Liver (tissue), 9 donors: ENCODE results near the gene VWC2. TPM values are rescaled to one million over a fixed set of nuclear protein-coding genes. Genes with fewer than 3 reads are reported as not detected.

Experiments
- DNase-seq: peaks from one replicate; pipeline ENCODE4 v3.0.0-alpha.2; 2017; ENCODE audit warnings: low spot score
- H3K27ac ChIP-seq, 2 donors: one replicate each; pipeline ENCODE4 v1.7.0; 2013; ENCODE audit warnings: inconsistent platforms in 2 of 2, low read length in 2 of 2, control low read depth in 1 of 2, low read depth in 1 of 2, mild to moderate bottlenecking in 1 of 2
- H3K27me3 ChIP-seq, 4 donors: one replicate each; pipeline versions ENCODE4 v1.6.1 to v1.7.0; 2013; ENCODE audit warnings: low read length in 3 of 4, inconsistent platforms in 1 of 4, mild to moderate bottlenecking in 1 of 4, moderate library complexity in 1 of 4; ENCODE audit not compliant: control insufficient read depth in 4 of 4, insufficient read depth in 4 of 4
- H3K36me3 ChIP-seq, 4 donors: one replicate each; pipeline versions ENCODE4 v1.6.1 to v1.7.0; 2013; ENCODE audit warnings: low read length in 3 of 4, mild to moderate bottlenecking in 3 of 4, low read depth in 1 of 4, moderate library complexity in 1 of 4; ENCODE audit not compliant: control insufficient read depth in 4 of 4, insufficient read depth in 3 of 4
- H3K4me1 ChIP-seq, 4 donors: one replicate each; pipeline versions ENCODE4 v1.6.1 to v1.7.0; 2013; ENCODE audit warnings: low read length in 3 of 4, mild to moderate bottlenecking in 3 of 4, moderate library complexity in 1 of 4; ENCODE audit not compliant: control insufficient read depth in 4 of 4, insufficient read depth in 4 of 4
- H3K4me3 ChIP-seq, 3 donors: one replicate each; pipeline versions ENCODE4 v1.6.1 to v1.7.0; 2013; ENCODE audit warnings: low read length in 3 of 3, control low read depth in 1 of 3, low read depth in 1 of 3, mild to moderate bottlenecking in 1 of 3
- H3K9ac ChIP-seq, 2 donors: one replicate each; pipeline ENCODE4 v1.7.0; 2013; ENCODE audit warnings: low read length in 2 of 2, mild to moderate bottlenecking in 2 of 2, moderate library complexity in 2 of 2, control low read depth in 1 of 2, low read depth in 1 of 2
- H3K9me3 ChIP-seq, 4 donors: one replicate each; pipeline versions ENCODE4 v1.6.1 to v1.7.0; 2013; ENCODE audit warnings: low read length in 3 of 4; ENCODE audit not compliant: control insufficient read depth in 4 of 4
- EGR1 ChIP-seq, 2 donors: IDR thresholded peaks; 2 replicates each; pipeline ENCODE4 v1.6.1; 2016 to 2018; ENCODE audit warnings: antibody characterized with exemption in 2 of 2, low read depth in 2 of 2
- FOXA1 ChIP-seq: IDR thresholded peaks from 2 replicates; pipeline ENCODE4 v1.6.1; 2016; ENCODE audit warnings: antibody characterized with exemption
- FOXA2 ChIP-seq: IDR thresholded peaks from 2 replicates; pipeline ENCODE4 v1.6.1; 2016; ENCODE audit warnings: antibody characterized with exemption
- GABPA ChIP-seq, 2 donors: IDR thresholded peaks in 1 of 2; conservative IDR thresholded peaks in 1 of 2; 2 replicates each; pipeline ENCODE4 v1.6.1; 2016; ENCODE audit warnings: antibody characterized with exemption in 2 of 2, mild to moderate bottlenecking in 1 of 2, moderate library complexity in 1 of 2
- HNF4A ChIP-seq, 2 donors: conservative IDR thresholded peaks; 2 replicates each; pipeline ENCODE4 v1.6.1; 2016; ENCODE audit warnings: antibody characterized with exemption in 2 of 2, mild to moderate bottlenecking in 2 of 2
- HNF4G ChIP-seq: IDR thresholded peaks from 2 replicates; pipeline ENCODE4 v1.6.1; 2016; ENCODE audit warnings: antibody characterized with exemption
- JUND ChIP-seq, 2 donors: IDR thresholded peaks; 2 replicates each; pipeline ENCODE4 v1.6.1; 2016; ENCODE audit warnings: antibody characterized with exemption in 2 of 2
- MAX ChIP-seq: IDR thresholded peaks from 2 replicates; pipeline ENCODE4 v1.6.1; 2016; ENCODE audit warnings: antibody characterized with exemption
- NR2F2 ChIP-seq: IDR thresholded peaks from 2 replicates; pipeline ENCODE4 v1.6.1; 2016; ENCODE audit warnings: antibody characterized with exemption
- RAD21 ChIP-seq, 2 donors: IDR thresholded peaks; 2 replicates each; pipeline ENCODE4 v1.6.1; 2016; ENCODE audit warnings: antibody characterized with exemption in 2 of 2, mild to moderate bottlenecking in 2 of 2
- RXRA ChIP-seq, 2 donors: IDR thresholded peaks; 2 replicates each; pipeline ENCODE4 v1.6.1; 2017 to 2018; ENCODE audit warnings: antibody characterized with exemption in 2 of 2, mild to moderate bottlenecking in 1 of 2
- SP1 ChIP-seq: IDR thresholded peaks from 2 replicates; pipeline ENCODE4 v1.6.1; 2018; ENCODE audit warnings: antibody characterized with exemption, mild to moderate bottlenecking
- TAF1 ChIP-seq: conservative IDR thresholded peaks from 2 replicates; pipeline ENCODE4 v1.6.1; 2016; ENCODE audit warnings: antibody characterized with exemption, mild to moderate bottlenecking
- YY1 ChIP-seq: IDR thresholded peaks from 2 replicates; pipeline ENCODE4 v1.6.1; 2016; ENCODE audit warnings: antibody characterized with exemption, mild to moderate bottlenecking
- ZBTB33 ChIP-seq: IDR thresholded peaks from 2 replicates; pipeline ENCODE4 v1.6.1; 2016; ENCODE audit warnings: antibody characterized with exemption
- WGBS: extraction: QIAGEN DNeasy Blood & Tissue Kit; methylation state at CpG from one replicate; pipeline ENCODE4 v1.1.7; 2013; 5-methylcytosine and 5-hydroxymethylcytosine counted together
- polyA plus RNA-seq, 2 donors: library from polyadenylated mRNA; stranded (reverse) in 1 of 2; unstranded in 1 of 2; fragments of 200-250 nt in 1 of 2; fragments of >200 nt in 1 of 2; fragmentation: Nextera tagmentation in 1 of 2; extraction: Ambion mirVana in 1 of 2; gene quantifications; one replicate each; pipeline versions ENCODE4 v1.2.1 to v1.2.3, GENCODE V29; 2013 to 2015
- total RNA-seq, 2 donors: library from RNA; depleted of rRNA; stranded (reverse); fragments of >200 nt; gene quantifications; one replicate each; pipeline ENCODE4 v1.2.3, GENCODE V29; 2014
- TF ChIP-seq, protein P1 (sequence below): IDR thresholded peaks from 2 replicates; pipeline ENCODE4 v1.6.1; 2016; ENCODE audit warnings: antibody characterized with exemption, mild to moderate bottlenecking
- TF ChIP-seq, protein P2 (sequence below): IDR thresholded peaks from 2 replicates; pipeline ENCODE4 v1.6.1; 2016; ENCODE audit warnings: antibody characterized with exemption
- donor health status: healthy.
- donor health status: healthy.
- donor health status: healthy.
- donor health status: healthy.
- donor health status: healthy.

The VWC2 gene
- total and polyA plus RNA-seq, 4 donors, result not detected

DNA sequence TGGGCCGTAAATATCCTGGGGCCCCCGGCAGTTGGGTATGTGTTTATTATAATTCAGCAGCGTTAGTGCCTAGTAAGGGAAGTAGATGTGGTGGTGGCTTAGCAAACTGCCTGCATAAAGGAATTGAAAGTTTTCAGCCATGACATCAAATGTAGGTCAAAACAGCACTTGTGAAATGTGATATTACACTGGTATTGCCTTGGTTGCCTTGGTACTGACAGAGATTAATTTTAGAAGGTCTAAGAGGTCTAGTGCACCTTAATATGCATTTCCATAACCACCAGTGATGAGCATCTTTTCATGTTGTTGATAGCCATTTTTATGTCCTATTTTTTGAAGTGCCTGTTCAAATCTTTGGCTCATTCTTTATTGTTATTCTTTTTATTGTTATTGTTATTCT is 50.1 kb downstream of the VWC2 start:
- H3K4me3 ChIP-seq, result no peak overlapping the region
- WGBS, result 81% methylated on average over 3 of the region's 3 CpGs
- H3K27me3 ChIP-seq, result peaks cover 0 to 6% (median 0%) of the 10 kb centered on the region in 4 donors

GRCh38 chr7:49839863-49840645 is 66.6 kb downstream of the VWC2 start:
- Histone ChIP-seq H3K27ac (no peak overlapping the region), H3K27me3 (no peaks in the 10 kb centered on the region), H3K9ac (no peak overlapping the region), H3K4me1 (no peaks in the 10 kb centered on the region), H3K36me3 (no peaks in the 10 kb centered on the region), H3K4me3 (no peak overlapping the region), H3K9me3 (no peaks in the 10 kb centered on the region)
- no peak for DNase-seq
- 68% methylated on average over 13 of the region's 13 CpGs for WGBS
- TF ChIP-seq MAX (no peak), JUND (IDR thresholded peaks at IDR 0.05) (no peak), SP1 (no peak), FOXA1 (no peak), HNF4G (no peak), YY1 (no peak), FOXA2 (no peak), EGR1 (IDR thresholded peaks at IDR 0.05; ENCODE audit: low read depth in 2 of 2) (no peak), GABPA (IDR thresholded peaks at IDR 0.05 in 1 of 2, conservative IDR thresholded peaks at IDR 0.05 in 1 of 2) (no peak), TAF1 (no peak), RXRA (IDR thresholded peaks at IDR 0.05) (no peak), ZBTB33 (no peak)

More for the DNA sequence above, 50.1 kb downstream of the VWC2 start:
- no peak for DNase-seq
- Histone ChIP-seq H3K9ac (no peak overlapping the region), H3K36me3 (no peaks in the 10 kb centered on the region), H3K4me1 (no peaks in the 10 kb centered on the region), H3K27ac (no peak overlapping the region), H3K9me3 (no peaks in the 10 kb centered on the region)
- TF ChIP-seq, protein P1, sequence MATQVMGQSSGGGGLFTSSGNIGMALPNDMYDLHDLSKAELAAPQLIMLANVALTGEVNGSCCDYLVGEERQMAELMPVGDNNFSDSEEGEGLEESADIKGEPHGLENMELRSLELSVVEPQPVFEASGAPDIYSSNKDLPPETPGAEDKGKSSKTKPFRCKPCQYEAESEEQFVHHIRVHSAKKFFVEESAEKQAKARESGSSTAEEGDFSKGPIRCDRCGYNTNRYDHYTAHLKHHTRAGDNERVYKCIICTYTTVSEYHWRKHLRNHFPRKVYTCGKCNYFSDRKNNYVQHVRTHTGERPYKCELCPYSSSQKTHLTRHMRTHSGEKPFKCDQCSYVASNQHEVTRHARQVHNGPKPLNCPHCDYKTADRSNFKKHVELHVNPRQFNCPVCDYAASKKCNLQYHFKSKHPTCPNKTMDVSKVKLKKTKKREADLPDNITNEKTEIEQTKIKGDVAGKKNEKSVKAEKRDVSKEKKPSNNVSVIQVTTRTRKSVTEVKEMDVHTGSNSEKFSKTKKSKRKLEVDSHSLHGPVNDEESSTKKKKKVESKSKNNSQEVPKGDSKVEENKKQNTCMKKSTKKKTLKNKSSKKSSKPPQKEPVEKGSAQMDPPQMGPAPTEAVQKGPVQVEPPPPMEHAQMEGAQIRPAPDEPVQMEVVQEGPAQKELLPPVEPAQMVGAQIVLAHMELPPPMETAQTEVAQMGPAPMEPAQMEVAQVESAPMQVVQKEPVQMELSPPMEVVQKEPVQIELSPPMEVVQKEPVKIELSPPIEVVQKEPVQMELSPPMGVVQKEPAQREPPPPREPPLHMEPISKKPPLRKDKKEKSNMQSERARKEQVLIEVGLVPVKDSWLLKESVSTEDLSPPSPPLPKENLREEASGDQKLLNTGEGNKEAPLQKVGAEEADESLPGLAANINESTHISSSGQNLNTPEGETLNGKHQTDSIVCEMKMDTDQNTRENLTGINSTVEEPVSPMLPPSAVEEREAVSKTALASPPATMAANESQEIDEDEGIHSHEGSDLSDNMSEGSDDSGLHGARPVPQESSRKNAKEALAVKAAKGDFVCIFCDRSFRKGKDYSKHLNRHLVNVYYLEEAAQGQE, result no peak
- TF ChIP-seq JUND (IDR thresholded peaks at IDR 0.05) (no peak), ZBTB33 (no peak), FOXA1 (no peak), HNF4G (no peak), RAD21 (IDR thresholded peaks at IDR 0.05) (no peak), NR2F2 (no peak), SP1 (no peak), GABPA (IDR thresholded peaks at IDR 0.05 in 1 of 2, conservative IDR thresholded peaks at IDR 0.05 in 1 of 2) (no peak), HNF4A (conservative IDR thresholded peaks at IDR 0.05) (no peak), RXRA (IDR thresholded peaks at IDR 0.05) (no peak), FOXA2 (no peak), YY1 (no peak), MAX (no peak)
- TF ChIP-seq, protein P2, sequence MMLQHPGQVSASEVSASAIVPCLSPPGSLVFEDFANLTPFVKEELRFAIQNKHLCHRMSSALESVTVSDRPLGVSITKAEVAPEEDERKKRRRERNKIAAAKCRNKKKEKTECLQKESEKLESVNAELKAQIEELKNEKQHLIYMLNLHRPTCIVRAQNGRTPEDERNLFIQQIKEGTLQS, result no peak
